ENCODE measurements around the gene TRPM3. TPM values are rescaled to one million over a fixed set of nuclear protein-coding genes. Genes with fewer than 3 reads are reported as not detected.

Gene TRPM3
- total and polyA plus RNA-seq, 2 of the 13 experiments (the other 11 are each of a cell fraction or from before 2014, with no cell fraction given), result not detected

DNA sequence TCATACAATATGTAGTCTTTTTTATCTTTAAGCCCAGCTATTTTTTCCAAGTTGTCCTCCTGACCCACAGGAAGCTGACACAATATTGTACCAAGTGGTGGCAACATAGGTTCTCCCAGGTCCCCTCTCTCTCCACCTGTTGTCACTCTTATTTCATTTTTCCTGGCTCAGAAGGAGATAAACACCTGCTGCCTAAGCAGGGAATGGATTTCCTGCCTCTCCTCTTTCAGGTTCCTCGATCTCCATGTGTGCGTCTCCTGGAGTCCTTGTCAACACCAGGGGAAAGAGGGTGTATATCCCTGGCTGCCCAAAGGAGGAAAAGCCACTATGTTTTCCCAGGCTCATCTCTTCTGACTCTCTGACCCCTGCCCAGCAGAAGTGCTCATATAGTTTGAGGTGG is 625.2 kb downstream of the TRPM3 start:
- DNase-seq (ENCODE audit: low spot score) (no peak), FAIRE-seq (no peak), ATAC-seq (no peak)
- H3K27me3 ChIP-seq (ENCODE audit: control insufficient read depth in 1 of 2, insufficient read depth in 2 of 2, low read length in 2 of 2), result peaks cover 1 to 5% of the 10 kb centered on the region in 2 experiments; a peak in 3 of 5 replicates
- H3K79me2 ChIP-seq (ENCODE audit: insufficient read depth, low read length), result no peaks in the 10 kb centered on the region
- no peak overlapping the region for H2AFZ ChIP-seq (ENCODE audit: low read length)
- no peak overlapping the region for H3K9ac ChIP-seq (ENCODE audit: insufficient read depth, low read depth, low read length)
- no peaks in the 10 kb centered on the region for H3K9me3 ChIP-seq (ENCODE audit: low read length)
- in situ Hi-C loops (cut with HindIII; ENCODE audit: extremely low pct_ligation_motif_present, low pct_unique_long_range_greater_than_20kb) (no loop called here), intact Hi-C loops (cut with micrococcal nuclease; ENCODE audit: unreplicated experiment) (no loop called here)
- no peaks in the 10 kb centered on the region for H3K4me1 ChIP-seq (ENCODE audit: insufficient read depth, low read length)
- no peak overlapping the region for H3K4me3 ChIP-seq (replicated peaks in 1 of 3; ENCODE audit: insufficient read depth in 1 of 3, low read depth in 2 of 3, low read length in 3 of 3)
- H3K36me3 ChIP-seq (replicated peaks in 1 of 2; ENCODE audit: control insufficient read depth in 1 of 2, insufficient read depth in 2 of 2, low read length in 2 of 2), result no peaks in the 10 kb centered on the region
- H3K4me2 ChIP-seq (ENCODE audit: low read depth, low read length), result no peak overlapping the region
- 31% methylated on average over 2 of the region's 2 CpGs for WGBS (ENCODE audit: low lambda C conversion rate)
- ChIA-PET POLR2A (no interaction called here), CTCF (ENCODE audit: low intra/inter-chr PET ratio, low total read pairs) (no interaction called here)
- H4K20me1 ChIP-seq (ENCODE audit: insufficient read depth, low read length), result no peaks in the 10 kb centered on the region
- H3K27ac ChIP-seq (ENCODE audit: extremely low read length, insufficient read depth, low read length), result no peak overlapping the region
- no peak for TF ChIP-seq KLF6 (CRISPR knock-in tag; IDR thresholded peaks at IDR 0.05)
- no peak for TF ChIP-seq SYNCRIP (IDR thresholded peaks at IDR 0.05; ENCODE audit: insufficient read depth, low read depth, low read length)
- TF ChIP-seq FOXP1 (IDR thresholded peaks at IDR 0.05), result no peak
- no peak for TF ChIP-seq FOXP1 (CRISPR knock-in tag; IDR thresholded peaks at IDR 0.05)
- no peak for TF ChIP-seq ZNF552 (CRISPR knock-in tag; IDR thresholded peaks at IDR 0.05; ENCODE audit: borderline replicate concordance)
- no peak for TF ChIP-seq MATR3 (CRISPR knock-in tag; IDR thresholded peaks at IDR 0.05)
- no TSS peak for BruUV-seq (replicated peaks)

GRCh38 chr9:70495514-70495913 is 625.9 kb downstream of the TRPM3 start:
- Histone ChIP-seq H3K9ac (ENCODE audit: insufficient read depth, low read depth, low read length) (no peak overlapping the region), H4K20me1 (ENCODE audit: insufficient read depth, low read length) (no peaks in the 10 kb centered on the region), H3K9me3 (ENCODE audit: low read length) (no peaks in the 10 kb centered on the region), H3K36me3 (replicated peaks in 1 of 2; ENCODE audit: control insufficient read depth in 1 of 2, insufficient read depth in 2 of 2, low read length in 2 of 2) (no peaks in the 10 kb centered on the region), H3K79me2 (ENCODE audit: insufficient read depth, low read length) (no peaks in the 10 kb centered on the region), H3K4me1 (ENCODE audit: insufficient read depth, low read length) (no peaks in the 10 kb centered on the region), H3K4me3 (replicated peaks in 1 of 3; ENCODE audit: insufficient read depth in 1 of 3, low read depth in 2 of 3, low read length in 3 of 3) (no peak overlapping the region), H3K4me2 (ENCODE audit: low read depth, low read length) (no peak overlapping the region), H3K27ac (ENCODE audit: extremely low read length, insufficient read depth, low read length) (no peak overlapping the region), H2AFZ (ENCODE audit: low read length) (no peak overlapping the region), H3K27me3 (ENCODE audit: control insufficient read depth in 1 of 2, insufficient read depth in 2 of 2, low read length in 2 of 2) (peaks cover 1 to 5% of the 10 kb centered on the region in 2 experiments; a peak in 3 of 5 replicates)
- no TSS peak for BruUV-seq (replicated peaks)
- intact Hi-C loops (cut with micrococcal nuclease; ENCODE audit: unreplicated experiment) (no loop called here), in situ Hi-C loops (cut with HindIII; ENCODE audit: extremely low pct_ligation_motif_present, low pct_unique_long_range_greater_than_20kb) (no loop called here)
- FAIRE-seq (no peak), DNase-seq (ENCODE audit: low spot score) (no peak), ATAC-seq (no peak)
- 54% methylated on average over 6 of the region's 6 CpGs for WGBS (ENCODE audit: low lambda C conversion rate)
- CTCF ChIA-PET (ENCODE audit: low intra/inter-chr PET ratio, low total read pairs), result no interaction called here
- POLR2A ChIA-PET, result no interaction called here
- TF ChIP-seq ZNF646 (CRISPR knock-in tag; IDR thresholded peaks at IDR 0.05), result no peak
- no peak for TF ChIP-seq STAT6 (CRISPR knock-in tag; IDR thresholded peaks at IDR 0.05; ENCODE audit: borderline replicate concordance)
- TF ChIP-seq ZNF501 (CRISPR knock-in tag; IDR thresholded peaks at IDR 0.05), result no peak
- TF ChIP-seq POLR2AphosphoS5 (IDR thresholded peaks at IDR 0.05; ENCODE audit: low read depth, low read length), result no peak
- no peak for TF ChIP-seq CHD2 (IDR thresholded peaks at IDR 0.05; ENCODE audit: low read depth, low read length)
- TF ChIP-seq TGIF2 (CRISPR knock-in tag; IDR thresholded peaks at IDR 0.05), result no peak

All from HepG2 (cell line).